GM18508 (cell line): ENCODE results near the gene HEXIM2.

Experiments
- ATAC-seq: cut with Tn5 transposase; IDR thresholded peaks from one replicate; pipeline ENCODE4 v1.9.1; 2021; ENCODE audit warnings: moderate number of reproducible peaks; ENCODE audit not compliant: insufficient read depth, unreplicated experiment

HEXIM2 gene

DNA sequence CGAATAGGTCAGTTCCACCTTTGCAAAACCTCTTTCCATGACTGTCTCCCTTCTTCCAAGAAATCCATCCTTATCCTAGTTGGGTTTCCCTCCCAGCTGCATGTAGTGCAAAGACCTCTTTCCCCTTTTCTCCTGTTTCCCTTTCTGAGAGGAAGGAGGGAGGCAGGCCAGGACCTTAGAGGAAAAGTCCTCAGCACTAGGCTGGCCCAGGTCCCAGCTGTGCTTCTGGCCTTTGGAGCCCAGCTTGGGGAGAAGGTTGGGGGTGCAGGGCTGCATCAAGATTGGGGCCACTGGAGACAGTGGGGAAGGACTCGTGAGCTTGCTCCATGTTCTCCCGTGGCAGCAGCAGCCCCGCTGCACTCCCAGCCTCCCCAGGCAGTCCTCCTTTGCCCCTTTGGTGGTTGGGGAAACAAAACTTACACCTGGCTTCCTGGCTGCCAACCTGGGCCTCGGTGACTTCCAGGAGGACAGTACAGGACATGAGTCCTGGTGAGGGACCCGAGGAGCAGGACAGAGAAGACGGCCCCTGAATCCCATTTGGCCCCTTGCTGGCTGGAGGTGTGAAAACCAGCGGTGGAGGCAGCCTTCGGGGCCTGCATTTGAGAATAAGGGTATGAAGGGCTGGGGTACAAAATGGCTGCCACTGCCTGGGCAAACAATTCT is 481 bp downstream of the HEXIM2 start:
- no peak for ATAC-seq

DNA sequence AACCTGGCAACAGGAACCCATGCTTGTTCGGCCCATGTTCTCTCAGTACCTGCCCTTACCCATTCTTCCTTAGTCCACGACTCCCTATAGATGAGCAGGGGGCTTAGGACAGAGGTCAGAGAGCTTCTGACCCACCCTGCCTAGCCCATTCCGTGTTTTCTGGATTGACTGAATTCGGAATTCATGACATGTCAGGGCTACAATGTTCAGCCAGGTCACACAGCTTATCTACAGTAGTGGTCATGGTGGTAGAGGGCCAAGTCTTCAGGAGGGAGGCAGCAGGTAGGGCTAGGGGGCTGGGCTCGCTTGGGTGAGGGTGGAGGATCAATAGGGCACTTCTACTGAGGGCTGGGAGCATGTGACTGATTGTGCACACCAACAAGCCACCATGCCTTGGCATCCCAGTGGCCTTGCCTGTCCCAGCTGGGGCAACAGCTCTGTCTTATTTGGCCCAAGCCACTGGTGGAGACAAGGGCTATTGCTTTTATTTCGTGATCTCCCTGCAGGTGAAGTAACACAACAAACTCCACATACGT is 3.1 kb downstream of the HEXIM2 start:
- ATAC-seq, result no peak

DNA sequence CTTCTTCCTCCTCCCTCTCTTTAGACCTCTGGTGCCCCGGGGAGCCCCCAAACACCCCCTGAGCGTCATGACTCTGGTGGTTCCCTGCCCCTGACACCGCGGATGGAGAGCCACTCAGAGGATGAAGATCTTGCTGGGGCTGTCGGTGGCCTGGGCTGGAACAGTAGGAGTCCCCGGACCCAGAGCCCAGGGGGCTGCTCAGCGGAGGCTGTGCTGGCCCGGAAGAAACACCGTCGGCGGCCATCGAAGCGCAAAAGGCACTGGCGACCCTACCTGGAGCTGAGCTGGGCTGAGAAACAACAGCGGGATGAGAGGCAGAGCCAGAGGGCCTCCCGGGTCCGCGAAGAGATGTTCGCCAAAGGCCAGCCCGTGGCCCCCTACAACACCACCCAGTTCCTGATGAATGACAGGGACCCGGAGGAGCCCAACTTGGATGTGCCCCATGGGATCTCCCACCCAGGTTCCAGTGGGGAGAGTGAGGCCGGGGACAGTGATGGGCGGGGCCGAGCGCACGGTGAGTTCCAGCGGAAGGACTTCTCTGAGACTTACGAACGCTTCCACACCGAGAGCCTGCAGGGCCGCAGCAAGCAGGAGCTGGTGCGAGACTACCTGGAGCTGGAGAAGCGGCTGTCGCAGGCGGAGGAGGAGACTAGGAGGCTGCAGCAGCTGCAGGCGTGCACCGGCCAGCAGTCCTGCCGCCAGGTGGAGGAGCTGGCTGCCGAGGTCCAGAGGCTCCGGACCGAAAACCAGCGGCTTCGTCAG is 7.5 kb downstream of the HEXIM2 start:
- no peak for ATAC-seq

DNA sequence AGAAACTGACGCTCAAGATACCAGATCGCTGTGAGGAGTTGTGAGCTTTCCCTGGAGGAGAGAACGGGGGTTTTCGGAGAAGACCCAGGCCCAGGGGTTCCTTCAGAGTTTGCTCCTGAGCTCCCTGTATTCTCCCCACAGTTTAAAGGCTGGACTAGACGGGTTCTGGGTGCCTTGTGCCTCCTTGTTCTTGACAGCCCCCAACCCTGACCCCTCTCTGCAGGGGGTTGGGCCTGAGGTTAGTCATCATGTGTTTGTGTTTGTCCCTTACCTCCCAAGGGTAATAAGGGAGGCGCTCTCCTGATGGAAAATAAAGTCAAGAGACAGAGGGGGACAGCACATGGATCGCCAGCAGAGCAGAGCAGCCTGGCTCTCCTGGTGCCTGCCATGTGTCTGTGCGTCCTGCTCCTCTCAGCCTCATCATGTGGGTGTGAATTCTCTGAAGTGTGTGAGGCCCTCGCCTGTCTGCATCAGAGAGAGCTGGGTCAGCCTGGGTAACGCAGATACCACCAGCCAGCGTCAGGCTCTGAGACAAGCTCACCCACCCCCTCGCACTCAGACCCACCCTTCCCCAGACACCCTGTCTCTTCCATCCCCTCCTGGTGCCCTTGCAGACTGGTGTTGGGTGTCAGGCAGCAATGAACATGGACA is 8.7 kb downstream of the HEXIM2 start:
- ATAC-seq, result no peak

DNA sequence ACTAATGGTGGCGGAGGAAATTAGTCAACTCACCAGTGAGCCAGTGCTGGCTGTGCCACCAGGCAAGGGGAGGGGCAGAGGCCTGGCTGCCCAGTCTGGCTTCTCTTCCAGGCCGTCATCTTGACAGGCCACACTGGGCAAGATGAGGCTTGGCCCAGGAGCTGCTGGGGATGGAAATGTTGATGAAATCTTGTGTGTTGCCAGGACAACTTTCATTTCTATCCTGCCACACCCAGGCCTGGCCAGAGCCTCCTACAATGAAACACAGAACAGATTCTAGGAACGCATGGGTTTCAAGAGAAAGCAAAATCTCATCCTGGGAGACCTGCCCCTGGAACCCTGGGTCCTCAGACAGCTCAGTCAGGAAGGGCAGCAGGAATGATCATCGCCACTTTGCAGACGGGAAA is 9.3 kb downstream of the HEXIM2 start:
- no peak for ATAC-seq

DNA sequence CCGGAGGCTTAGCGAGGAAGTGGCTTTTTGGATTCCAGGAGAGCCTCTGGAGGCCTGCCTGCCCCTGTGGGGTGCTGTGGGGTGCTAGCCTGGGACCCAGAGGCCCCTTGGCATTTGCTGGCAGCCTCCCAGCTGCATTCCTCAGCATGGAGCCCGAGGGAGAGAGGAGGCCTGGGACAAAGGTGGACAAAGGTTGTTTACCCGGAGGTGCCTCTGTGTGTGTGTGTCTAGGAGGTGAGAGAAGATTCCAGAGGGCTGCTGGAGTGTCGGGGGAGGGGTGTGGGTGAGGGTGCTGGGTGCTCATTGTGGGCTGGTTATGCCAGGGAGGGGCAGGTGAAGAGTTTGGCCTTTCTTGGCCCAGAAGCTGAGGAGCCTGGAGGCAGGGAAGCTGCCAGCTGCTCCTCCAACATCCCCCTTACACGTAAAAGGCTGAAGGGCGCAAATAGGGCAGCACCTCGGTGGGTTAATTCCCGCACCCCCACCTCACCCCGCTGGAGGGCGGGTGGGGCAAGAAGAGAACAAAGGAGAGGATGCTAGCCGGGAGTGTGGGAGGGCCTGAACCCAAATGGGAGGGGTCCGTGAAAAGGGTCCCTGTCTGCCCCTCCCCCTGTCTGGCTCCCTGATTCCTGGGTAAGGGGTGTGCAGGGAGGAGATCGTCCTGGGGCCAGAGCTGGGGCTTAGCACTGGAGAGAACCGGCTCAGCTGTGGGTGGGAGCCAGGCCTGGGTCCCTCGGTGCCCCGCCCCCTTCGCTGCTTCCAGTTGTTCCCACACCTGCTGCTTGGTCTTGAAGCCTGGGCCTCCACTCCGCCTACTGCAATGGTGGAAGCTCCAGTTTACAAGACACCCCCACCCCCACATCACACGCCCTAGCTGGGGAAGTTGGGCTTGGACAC is 9.9 kb downstream of the HEXIM2 start:
- ATAC-seq, result no peak

DNA sequence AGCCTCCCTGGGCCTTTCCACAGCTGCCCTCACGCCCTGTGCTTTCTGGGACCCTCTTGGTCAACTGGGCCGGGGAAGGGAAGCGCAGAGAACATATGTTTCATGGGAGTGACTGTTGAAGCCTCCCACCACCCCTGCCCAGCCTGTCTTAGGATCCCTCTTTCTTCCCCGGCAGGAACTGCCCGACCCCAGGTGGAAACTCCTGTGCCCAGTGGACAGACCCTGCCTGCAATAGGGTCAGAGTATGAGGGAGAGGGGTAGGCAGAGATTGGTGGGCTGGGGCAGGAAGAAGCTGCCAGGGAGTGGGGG is 10.5 kb downstream of the HEXIM2 start:
- ATAC-seq, result no peak

DNA sequence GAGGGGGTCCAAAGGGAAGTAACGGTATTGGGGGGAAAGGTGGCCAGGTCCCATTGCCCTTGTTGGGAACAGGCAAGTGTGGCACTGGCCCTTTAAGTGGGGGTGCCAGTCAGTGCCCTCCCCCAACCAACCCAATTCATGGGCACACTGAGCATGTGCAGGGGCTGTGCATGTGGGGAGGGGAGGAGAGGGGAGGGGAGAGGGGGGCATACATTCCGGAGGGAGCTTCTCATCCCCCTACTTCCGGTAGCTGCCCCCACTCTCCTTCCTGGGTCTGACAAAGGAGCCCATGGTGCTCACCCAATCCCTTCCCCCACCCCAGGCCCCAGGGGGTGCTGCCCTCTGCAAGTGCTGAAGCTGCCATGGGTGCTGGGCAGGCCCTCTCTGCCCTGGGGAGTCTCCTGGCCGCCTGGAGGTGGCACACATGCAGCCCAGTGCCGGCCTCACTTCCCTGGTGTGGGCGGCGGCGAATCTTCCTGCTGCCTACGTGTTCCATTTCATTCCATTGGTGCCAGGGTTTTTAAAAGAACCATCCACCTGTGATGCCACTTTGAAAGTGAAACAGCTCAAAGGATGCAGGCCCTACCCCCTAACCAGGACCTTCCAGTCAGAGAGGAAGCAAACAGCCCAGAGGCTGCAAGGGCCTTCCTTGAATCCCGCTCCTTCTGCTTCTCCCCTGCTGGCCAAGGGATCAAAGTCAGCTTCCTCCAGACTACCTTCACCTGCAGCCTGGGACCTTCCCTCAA is 11.0 kb downstream of the HEXIM2 start:
- ATAC-seq, result no peak

DNA sequence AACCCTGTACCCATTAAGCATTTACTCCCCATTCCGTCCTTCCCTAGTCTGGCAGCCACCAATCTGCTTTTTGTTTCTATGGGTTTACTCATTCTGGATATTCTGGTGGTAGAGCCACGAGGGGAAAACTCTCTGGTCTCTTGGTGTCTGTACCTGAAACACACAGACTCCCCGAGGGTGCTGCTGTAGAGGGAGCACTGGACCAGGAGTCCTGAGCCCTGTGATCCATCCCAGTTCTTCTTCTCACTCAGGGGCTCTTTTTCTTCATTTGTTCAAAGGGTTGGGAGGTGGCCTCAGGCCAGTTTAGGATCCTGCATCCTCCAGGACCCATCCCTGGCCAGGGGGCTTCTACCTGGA is 14.1 kb downstream of the HEXIM2 start:
- ATAC-seq, result no peak

DNA sequence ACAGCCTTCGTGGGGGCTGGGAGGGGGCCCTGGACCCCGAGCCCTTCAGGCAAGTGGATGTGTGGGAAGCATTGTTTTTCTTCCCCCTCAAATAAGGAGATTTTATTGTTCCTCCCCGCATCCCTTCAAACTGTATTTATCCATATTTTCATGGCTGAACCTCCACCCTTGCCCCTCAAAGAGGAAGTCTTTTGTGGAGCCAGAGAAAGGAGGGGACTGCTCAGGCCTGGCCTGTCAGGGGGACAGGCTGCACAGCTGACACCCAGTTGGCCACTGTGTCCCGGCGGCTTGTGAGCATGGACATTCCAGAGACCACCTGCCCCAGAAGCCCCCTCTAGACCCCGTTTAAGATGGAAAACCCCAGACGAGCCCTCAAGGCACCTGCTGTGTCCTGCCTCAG is 15.9 kb downstream of the HEXIM2 start:
- ATAC-seq, result no peak

DNA sequence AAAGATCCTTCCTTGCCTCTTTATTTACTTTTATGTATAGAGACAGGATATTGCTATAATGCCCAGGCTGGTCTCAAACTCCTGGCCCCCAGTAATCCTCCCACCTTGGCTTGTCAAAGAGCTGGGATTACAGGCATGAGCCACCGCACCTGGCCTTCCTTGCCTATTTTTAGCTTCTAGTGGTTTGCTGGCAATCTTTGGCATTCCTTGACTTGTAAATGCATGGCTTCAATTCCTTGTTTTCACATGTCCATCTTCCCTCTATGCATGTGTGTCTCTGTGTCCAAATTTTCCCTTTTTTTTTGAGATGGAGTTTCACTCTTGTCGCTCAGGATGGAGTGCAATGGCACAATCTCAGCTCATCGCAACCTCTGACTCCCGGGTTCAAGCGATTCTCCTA is 22.5 kb downstream of the HEXIM2 start:
- no peak for ATAC-seq

DNA sequence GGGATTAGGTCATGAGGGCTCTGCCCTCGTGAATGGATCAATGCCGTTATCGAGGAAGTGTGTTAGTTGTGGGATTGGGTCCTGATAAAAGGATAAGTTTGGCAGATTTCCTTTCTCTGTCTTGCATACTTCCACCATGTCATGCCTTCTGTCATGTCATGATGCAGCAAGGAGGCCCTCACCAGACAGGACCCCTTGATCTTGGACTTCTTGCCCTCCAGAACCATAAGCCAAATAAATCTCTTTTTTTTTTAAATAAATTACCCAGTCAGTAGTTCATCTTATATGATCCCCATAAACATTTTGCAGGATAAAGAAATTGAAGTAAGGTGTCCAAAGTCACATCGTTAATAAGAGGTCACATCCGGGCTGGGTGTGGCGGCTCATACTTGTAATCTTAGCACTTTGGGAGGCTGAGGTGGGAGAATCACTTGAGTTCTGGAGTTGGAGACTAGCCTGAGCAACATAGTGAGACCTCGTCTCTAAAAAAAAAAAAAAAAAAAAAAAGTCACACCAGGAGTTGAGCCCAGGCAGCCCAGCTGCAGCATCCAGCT is 25.2 kb downstream of the HEXIM2 start:
- ATAC-seq, result no peak

DNA sequence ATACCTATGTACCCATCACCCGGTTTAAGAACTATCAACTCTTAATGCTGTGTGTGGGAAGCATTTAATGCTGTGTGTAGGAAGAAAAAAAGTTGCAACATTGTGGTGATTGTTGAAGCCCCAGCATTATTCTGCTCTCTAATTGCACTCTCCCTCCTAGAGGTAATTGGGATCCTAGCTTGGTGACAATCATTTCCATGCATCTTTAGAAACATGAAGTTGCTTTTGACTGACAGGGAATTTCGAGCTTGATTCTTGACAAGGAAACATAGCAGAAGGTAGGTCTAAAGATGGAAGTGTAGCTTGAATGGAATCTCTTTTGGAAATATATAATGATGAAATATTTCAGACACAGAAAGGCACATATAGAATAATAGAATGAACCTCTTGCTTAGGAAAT is 27.3 kb downstream of the HEXIM2 start:
- ATAC-seq, result no peak

DNA sequence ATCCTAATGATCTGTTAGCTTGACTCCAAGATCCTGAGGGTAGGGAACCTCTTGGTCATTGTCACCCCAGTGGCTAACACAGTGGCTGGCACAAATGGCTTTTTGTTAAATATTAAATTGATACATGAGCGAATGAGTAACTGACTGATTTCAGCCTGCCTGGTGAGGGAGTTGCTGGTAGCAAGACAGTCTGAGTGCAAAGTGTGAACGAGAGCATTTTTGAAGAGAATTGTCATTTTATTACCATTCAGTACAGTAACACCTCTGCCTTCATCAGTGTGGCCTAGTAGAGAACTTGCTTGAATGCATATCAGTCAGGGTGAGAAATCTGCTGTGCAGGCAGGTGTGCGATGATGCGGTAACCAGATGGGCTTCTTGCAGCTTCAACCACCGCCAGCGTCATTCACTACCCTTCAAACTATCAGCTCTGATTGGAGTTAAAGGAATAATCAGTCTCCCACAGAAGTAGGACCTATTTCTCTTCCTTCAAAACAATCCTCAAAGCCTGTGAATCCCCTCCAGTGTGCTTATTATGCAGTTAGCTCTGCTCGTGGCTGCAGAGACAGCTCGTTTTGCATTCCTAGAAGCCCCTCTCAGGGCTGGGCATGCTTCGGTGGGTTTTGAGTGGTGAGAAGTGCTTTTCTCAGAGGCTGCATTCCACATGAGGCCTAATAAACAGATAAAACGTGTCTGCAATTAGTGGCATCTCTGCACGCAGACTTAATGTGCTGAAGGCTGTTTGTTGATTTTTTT is 29.0 kb downstream of the HEXIM2 start:
- ATAC-seq, result no peak

DNA sequence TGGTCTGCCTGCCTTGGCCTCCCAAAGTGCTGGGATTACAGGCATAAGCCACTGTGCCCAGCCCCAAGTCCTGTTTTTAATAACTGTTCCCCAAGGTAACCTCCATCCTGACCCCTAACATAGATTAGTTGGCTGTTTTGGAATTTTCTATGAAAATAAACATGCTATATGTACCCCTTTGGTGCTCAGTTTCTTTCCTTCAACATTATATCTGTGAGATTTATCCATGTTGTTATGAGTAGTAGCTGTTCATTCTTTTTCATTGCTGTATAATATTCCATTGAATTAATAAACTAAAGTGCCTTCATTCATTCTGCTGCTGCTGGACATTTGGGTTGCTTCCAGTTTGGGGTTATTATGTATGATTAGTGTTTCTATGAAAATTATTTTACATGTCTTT is 33.7 kb downstream of the HEXIM2 start:
- ATAC-seq, result no peak

DNA sequence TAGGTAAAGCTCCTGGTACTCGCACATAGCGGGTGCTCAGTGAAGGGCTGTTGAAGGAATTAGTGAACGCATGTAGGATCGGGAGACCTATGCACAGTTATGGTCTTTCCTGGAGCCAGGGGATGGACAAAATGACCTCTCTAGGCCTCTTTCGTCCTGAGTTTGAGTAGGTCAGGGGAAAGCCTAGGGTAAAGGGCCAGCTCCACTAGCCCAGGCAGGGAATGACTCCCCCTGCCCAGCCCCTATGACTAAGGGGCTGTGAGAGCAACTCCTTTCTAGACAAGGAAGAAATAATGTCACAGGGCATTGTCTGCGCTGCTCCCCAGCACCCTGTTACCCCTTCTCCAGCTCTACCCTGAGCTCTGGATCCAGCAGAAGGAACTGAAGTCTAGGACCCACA is 35.4 kb downstream of the HEXIM2 start:
- no peak for ATAC-seq

DNA sequence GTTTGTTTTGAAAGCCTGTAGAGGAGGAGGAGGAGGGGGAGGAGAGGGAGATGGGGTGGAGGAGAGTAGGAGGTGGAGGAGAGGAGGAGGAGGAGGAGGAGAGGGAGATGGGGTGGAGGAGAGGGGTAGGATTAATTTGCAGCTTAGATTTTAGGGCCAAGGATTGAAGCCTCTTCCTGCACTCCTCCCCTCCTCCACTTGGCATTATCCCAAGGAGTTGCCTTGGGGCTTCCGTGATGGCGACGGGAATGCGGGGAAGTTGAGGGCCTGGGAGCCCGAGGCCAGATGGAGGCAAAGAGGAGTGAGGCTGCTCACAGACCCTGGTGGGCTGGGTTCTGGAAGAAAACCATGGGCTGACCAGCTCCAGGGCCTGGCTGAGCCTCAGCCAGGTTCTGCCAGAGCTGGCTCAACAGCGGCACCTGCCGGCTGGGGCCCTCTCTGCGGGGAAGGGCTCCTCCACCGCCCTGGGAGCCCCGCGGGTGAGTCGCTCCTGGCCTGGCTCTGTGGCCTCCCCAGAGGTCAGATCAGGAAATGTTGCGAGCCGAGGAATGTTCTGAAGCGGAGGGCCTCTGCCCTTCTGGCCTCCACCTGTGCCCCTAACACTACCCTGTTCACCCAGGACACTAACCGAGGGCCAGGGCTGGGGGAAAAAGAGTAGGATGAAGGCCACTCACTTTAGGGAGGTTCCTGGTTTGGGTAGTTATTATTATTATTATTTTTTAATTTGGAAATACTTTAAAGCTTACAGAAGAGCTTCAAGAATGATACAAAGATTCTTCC is 36.1 kb downstream of the HEXIM2 start:
- no peak for ATAC-seq

DNA sequence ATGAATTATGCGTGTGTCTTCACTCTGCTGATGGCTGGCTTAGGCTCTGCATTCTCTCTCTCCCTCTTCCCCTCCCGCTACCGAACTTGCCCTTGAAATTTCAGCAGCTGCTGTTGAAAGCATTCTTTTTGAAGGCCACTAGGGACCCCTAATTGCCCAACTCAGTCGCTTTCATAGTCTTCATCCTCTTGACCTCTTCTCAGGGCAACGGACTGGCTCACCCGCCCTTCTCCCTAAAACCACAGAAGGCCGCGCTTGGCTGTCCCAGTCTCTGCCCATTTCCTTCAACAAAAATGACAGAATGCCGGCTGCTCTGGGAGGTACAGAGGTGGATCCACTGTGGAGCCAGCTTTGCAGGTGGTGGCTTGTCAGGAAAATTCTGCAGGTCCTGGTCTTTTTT is 39.0 kb downstream of the HEXIM2 start:
- ATAC-seq, result no peak
